Liver (tissue), 9 donors: ENCODE measurements around the gene TAF15. TPM values are rescaled to one million over a fixed set of nuclear protein-coding genes. Genes with fewer than 3 reads are reported as not detected.

Experiments
- DNase-seq: peaks from one replicate; pipeline ENCODE4 v3.0.0-alpha.2; 2017; ENCODE audit warnings: low spot score
- H3K27ac ChIP-seq, 2 donors: one replicate each; pipeline ENCODE4 v1.7.0; 2013; ENCODE audit warnings: inconsistent platforms in 2 of 2, low read length in 2 of 2, control low read depth in 1 of 2, low read depth in 1 of 2, mild to moderate bottlenecking in 1 of 2
- H3K27me3 ChIP-seq, 4 donors: one replicate each; pipeline versions ENCODE4 v1.6.1 to v1.7.0; 2013; ENCODE audit warnings: low read length in 3 of 4, inconsistent platforms in 1 of 4, mild to moderate bottlenecking in 1 of 4, moderate library complexity in 1 of 4; ENCODE audit not compliant: control insufficient read depth in 4 of 4, insufficient read depth in 4 of 4
- H3K36me3 ChIP-seq, 4 donors: one replicate each; pipeline versions ENCODE4 v1.6.1 to v1.7.0; 2013; ENCODE audit warnings: low read length in 3 of 4, mild to moderate bottlenecking in 3 of 4, low read depth in 1 of 4, moderate library complexity in 1 of 4; ENCODE audit not compliant: control insufficient read depth in 4 of 4, insufficient read depth in 3 of 4
- H3K4me1 ChIP-seq, 4 donors: one replicate each; pipeline versions ENCODE4 v1.6.1 to v1.7.0; 2013; ENCODE audit warnings: low read length in 3 of 4, mild to moderate bottlenecking in 3 of 4, moderate library complexity in 1 of 4; ENCODE audit not compliant: control insufficient read depth in 4 of 4, insufficient read depth in 4 of 4
- H3K4me3 ChIP-seq, 3 donors: one replicate each; pipeline versions ENCODE4 v1.6.1 to v1.7.0; 2013; ENCODE audit warnings: low read length in 3 of 3, control low read depth in 1 of 3, low read depth in 1 of 3, mild to moderate bottlenecking in 1 of 3
- H3K9ac ChIP-seq, 2 donors: one replicate each; pipeline ENCODE4 v1.7.0; 2013; ENCODE audit warnings: low read length in 2 of 2, mild to moderate bottlenecking in 2 of 2, moderate library complexity in 2 of 2, control low read depth in 1 of 2, low read depth in 1 of 2
- H3K9me3 ChIP-seq, 4 donors: one replicate each; pipeline versions ENCODE4 v1.6.1 to v1.7.0; 2013; ENCODE audit warnings: low read length in 3 of 4; ENCODE audit not compliant: control insufficient read depth in 4 of 4
- ATF3 ChIP-seq: IDR thresholded peaks from 2 replicates; pipeline ENCODE4 v1.6.1; 2016; ENCODE audit warnings: antibody characterized with exemption
- EGR1 ChIP-seq, 2 donors: IDR thresholded peaks; 2 replicates each; pipeline ENCODE4 v1.6.1; 2016 to 2018; ENCODE audit warnings: antibody characterized with exemption in 2 of 2, low read depth in 2 of 2
- FOXA1 ChIP-seq: IDR thresholded peaks from 2 replicates; pipeline ENCODE4 v1.6.1; 2016; ENCODE audit warnings: antibody characterized with exemption
- GABPA ChIP-seq, 2 donors: IDR thresholded peaks in 1 of 2; conservative IDR thresholded peaks in 1 of 2; 2 replicates each; pipeline ENCODE4 v1.6.1; 2016; ENCODE audit warnings: antibody characterized with exemption in 2 of 2, mild to moderate bottlenecking in 1 of 2, moderate library complexity in 1 of 2
- HNF4A ChIP-seq, 2 donors: conservative IDR thresholded peaks; 2 replicates each; pipeline ENCODE4 v1.6.1; 2016; ENCODE audit warnings: antibody characterized with exemption in 2 of 2, mild to moderate bottlenecking in 2 of 2
- HNF4G ChIP-seq: IDR thresholded peaks from 2 replicates; pipeline ENCODE4 v1.6.1; 2016; ENCODE audit warnings: antibody characterized with exemption
- JUND ChIP-seq, 2 donors: IDR thresholded peaks; 2 replicates each; pipeline ENCODE4 v1.6.1; 2016; ENCODE audit warnings: antibody characterized with exemption in 2 of 2
- MAX ChIP-seq: IDR thresholded peaks from 2 replicates; pipeline ENCODE4 v1.6.1; 2016; ENCODE audit warnings: antibody characterized with exemption
- NR2F2 ChIP-seq: IDR thresholded peaks from 2 replicates; pipeline ENCODE4 v1.6.1; 2016; ENCODE audit warnings: antibody characterized with exemption
- RAD21 ChIP-seq, 2 donors: IDR thresholded peaks; 2 replicates each; pipeline ENCODE4 v1.6.1; 2016; ENCODE audit warnings: antibody characterized with exemption in 2 of 2, mild to moderate bottlenecking in 2 of 2
- REST ChIP-seq: IDR thresholded peaks from 2 replicates; pipeline ENCODE4 v1.6.1; 2016; ENCODE audit warnings: antibody characterized with exemption, mild to moderate bottlenecking
- RXRA ChIP-seq, 2 donors: IDR thresholded peaks; 2 replicates each; pipeline ENCODE4 v1.6.1; 2017 to 2018; ENCODE audit warnings: antibody characterized with exemption in 2 of 2, mild to moderate bottlenecking in 1 of 2
- SP1 ChIP-seq: IDR thresholded peaks from 2 replicates; pipeline ENCODE4 v1.6.1; 2018; ENCODE audit warnings: antibody characterized with exemption, mild to moderate bottlenecking
- TAF1 ChIP-seq: conservative IDR thresholded peaks from 2 replicates; pipeline ENCODE4 v1.6.1; 2016; ENCODE audit warnings: antibody characterized with exemption, mild to moderate bottlenecking
- YY1 ChIP-seq: IDR thresholded peaks from 2 replicates; pipeline ENCODE4 v1.6.1; 2016; ENCODE audit warnings: antibody characterized with exemption, mild to moderate bottlenecking
- ZBTB33 ChIP-seq: IDR thresholded peaks from 2 replicates; pipeline ENCODE4 v1.6.1; 2016; ENCODE audit warnings: antibody characterized with exemption
- WGBS: extraction: QIAGEN DNeasy Blood & Tissue Kit; methylation state at CpG from one replicate; pipeline ENCODE4 v1.1.7; 2013; 5-methylcytosine and 5-hydroxymethylcytosine counted together
- polyA plus RNA-seq, 2 donors: library from polyadenylated mRNA; stranded (reverse) in 1 of 2; unstranded in 1 of 2; fragments of 200-250 nt in 1 of 2; fragments of >200 nt in 1 of 2; fragmentation: Nextera tagmentation in 1 of 2; extraction: Ambion mirVana in 1 of 2; gene quantifications; one replicate each; pipeline versions ENCODE4 v1.2.1 to v1.2.3, GENCODE V29; 2013 to 2015
- total RNA-seq, 2 donors: library from RNA; depleted of rRNA; stranded (reverse); fragments of >200 nt; gene quantifications; one replicate each; pipeline ENCODE4 v1.2.3, GENCODE V29; 2014
- TF ChIP-seq, protein P1 (sequence below): fragments of 150-350 bp; IDR thresholded peaks from 2 replicates; pipeline ENCODE4 v1.5.1; 2017; ENCODE audit warnings: improper control_type of control experiment, low read depth, low read length; ENCODE audit not compliant: missing input control
- donor health status: healthy.
- donor health status: healthy.
- donor health status: healthy.
- donor health status: healthy.
- donor health status: healthy.

TAF15 gene
- total and polyA plus RNA-seq, 4 donors, result 13.5 to 75.0 (median 67.6) TPM

DNA sequence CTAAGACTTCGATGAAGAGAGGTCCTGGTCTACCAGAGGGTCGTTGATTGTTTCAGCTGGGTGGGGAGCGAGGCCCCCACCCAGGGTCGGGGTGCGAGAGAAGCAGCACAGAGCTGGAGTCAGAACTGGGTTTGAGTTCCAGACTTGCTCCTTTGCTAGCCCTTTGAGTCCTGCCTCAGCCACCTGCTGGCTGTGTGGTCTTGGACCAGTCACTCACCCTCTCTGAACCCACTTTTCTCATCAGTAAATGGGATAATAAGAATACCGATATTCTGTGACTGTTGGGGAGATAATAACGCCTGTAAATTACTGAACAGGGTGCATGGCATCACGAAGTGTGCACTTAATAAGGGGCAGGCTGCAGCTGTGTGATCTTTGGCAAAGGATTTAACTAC, 13.4 kb upstream of the TAF15 start:
- H3K9ac ChIP-seq, result no peak overlapping the region

DNA sequence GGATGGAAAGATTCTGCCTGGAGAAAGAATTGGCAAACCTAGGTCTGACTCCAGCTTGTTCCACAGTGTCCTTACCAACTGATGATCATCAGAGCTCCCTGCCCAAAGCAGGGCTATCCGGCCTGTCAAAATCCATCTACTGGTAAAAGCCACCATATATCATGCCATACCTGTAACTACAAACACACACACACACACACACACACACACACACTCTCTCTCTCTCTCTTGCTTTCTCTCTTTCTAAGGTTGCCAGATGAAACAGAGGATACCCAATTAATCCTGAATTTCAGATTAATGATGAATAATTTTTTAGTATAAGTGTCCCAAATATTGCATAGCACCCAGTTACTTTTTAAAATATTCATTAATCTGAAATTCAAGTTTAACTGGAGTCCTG, 12.3 kb upstream of the TAF15 start:
- no peak overlapping the region for H3K9ac ChIP-seq
- H3K36me3 ChIP-seq, result peaks cover 0 to 2% (median 0%) of the 10 kb centered on the region in 4 donors
- H3K4me1 ChIP-seq, result peaks cover 4 to 19% (median 10%) of the 10 kb centered on the region in 4 donors
- DNase-seq, result no peak
- H3K27me3 ChIP-seq, result peaks cover 0 to 21% (median 3%) of the 10 kb centered on the region in 4 donors
- 89% methylated on average over 1 of the region's 1 CpG for WGBS
- H3K9me3 ChIP-seq, result no peaks in the 10 kb centered on the region
- H3K27ac ChIP-seq, result no peak overlapping the region
- no peak overlapping the region for H3K4me3 ChIP-seq
- no peak for TF ChIP-seq SP1
- TF ChIP-seq ZBTB33, result no peak
- TF ChIP-seq JUND (IDR thresholded peaks at IDR 0.05), result no peak
- TF ChIP-seq HNF4A (conservative IDR thresholded peaks at IDR 0.05), result no peak
- TF ChIP-seq HNF4G, result no peak
- TF ChIP-seq, protein P1, sequence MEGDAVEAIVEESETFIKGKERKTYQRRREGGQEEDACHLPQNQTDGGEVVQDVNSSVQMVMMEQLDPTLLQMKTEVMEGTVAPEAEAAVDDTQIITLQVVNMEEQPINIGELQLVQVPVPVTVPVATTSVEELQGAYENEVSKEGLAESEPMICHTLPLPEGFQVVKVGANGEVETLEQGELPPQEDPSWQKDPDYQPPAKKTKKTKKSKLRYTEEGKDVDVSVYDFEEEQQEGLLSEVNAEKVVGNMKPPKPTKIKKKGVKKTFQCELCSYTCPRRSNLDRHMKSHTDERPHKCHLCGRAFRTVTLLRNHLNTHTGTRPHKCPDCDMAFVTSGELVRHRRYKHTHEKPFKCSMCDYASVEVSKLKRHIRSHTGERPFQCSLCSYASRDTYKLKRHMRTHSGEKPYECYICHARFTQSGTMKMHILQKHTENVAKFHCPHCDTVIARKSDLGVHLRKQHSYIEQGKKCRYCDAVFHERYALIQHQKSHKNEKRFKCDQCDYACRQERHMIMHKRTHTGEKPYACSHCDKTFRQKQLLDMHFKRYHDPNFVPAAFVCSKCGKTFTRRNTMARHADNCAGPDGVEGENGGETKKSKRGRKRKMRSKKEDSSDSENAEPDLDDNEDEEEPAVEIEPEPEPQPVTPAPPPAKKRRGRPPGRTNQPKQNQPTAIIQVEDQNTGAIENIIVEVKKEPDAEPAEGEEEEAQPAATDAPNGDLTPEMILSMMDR, result no peak
- TF ChIP-seq TAF1, result no peak
- TF ChIP-seq RXRA (IDR thresholded peaks at IDR 0.05), result no peak
- no peak for TF ChIP-seq EGR1 (IDR thresholded peaks at IDR 0.05; ENCODE audit: low read depth in 2 of 2)
- no peak for TF ChIP-seq YY1

More for the DNA sequence above, 13.4 kb upstream of the TAF15 start:
- Histone ChIP-seq H3K27me3 (peaks cover 0 to 21% (median 3%) of the 10 kb centered on the region in 4 donors), H3K27ac (no peak overlapping the region), H3K9me3 (no peaks in the 10 kb centered on the region), H3K36me3 (peaks cover 0 to 2% (median 0%) of the 10 kb centered on the region in 4 donors), H3K4me1 (peaks cover 4 to 16% (median 10%) of the 10 kb centered on the region in 4 donors), H3K4me3 (peak overlapping the region in 1 of 3 donors; percentile 49)
- TF ChIP-seq HNF4G (no peak), REST (no peak), RAD21 (IDR thresholded peaks at IDR 0.05) (no peak), EGR1 (IDR thresholded peaks at IDR 0.05; ENCODE audit: low read depth in 2 of 2) (no peak), RXRA (IDR thresholded peaks at IDR 0.05) (no peak), SP1 (no peak), MAX (no peak), YY1 (no peak), TAF1 (no peak), ATF3 (no peak), GABPA (IDR thresholded peaks at IDR 0.05 in 1 of 2, conservative IDR thresholded peaks at IDR 0.05 in 1 of 2) (no peak), NR2F2 (no peak), FOXA1 (no peak), HNF4A (conservative IDR thresholded peaks at IDR 0.05) (no peak)
- TF ChIP-seq, protein P1, result no peak
- DNase-seq, result no peak
- WGBS, result 34% methylated on average over 8 of the region's 8 CpGs
